ENCODE results near the gene GDF15.

The GDF15 gene

GRCh38 chr19:18388960-18389725, 3.2 kb downstream of the GDF15 start:
- no peak overlapping the region for H3K9ac ChIP-seq (ENCODE audit: low read length)
- peak overlapping the region; percentile 35 for H3K4me2 ChIP-seq (ENCODE audit: low read depth, low read length, poor library complexity, severe bottlenecking)
- H4K20me1 ChIP-seq (ENCODE audit: low read depth, low read length), result no peaks in the 10 kb centered on the region
- no peaks in the 10 kb centered on the region for H3K9me3 ChIP-seq (ENCODE audit: insufficient read depth, low read length)
- H3K27me3 ChIP-seq (ENCODE audit: low read length), result no peaks in the 10 kb centered on the region
- H3K36me3 ChIP-seq (ENCODE audit: low read length), result no peaks in the 10 kb centered on the region
- H3K27ac ChIP-seq (ENCODE audit: low read depth, low read length), result no peak overlapping the region
- no peaks in the 10 kb centered on the region for H3K9me2 ChIP-seq (replicated peaks; ENCODE audit: insufficient read depth, low read length)
- no peak overlapping the region for H3K4me3 ChIP-seq (ENCODE audit: insufficient read depth, low read length, poor library complexity, severe bottlenecking)
- no peaks in the 10 kb centered on the region for H3F3A ChIP-seq (ENCODE audit: insufficient read depth)
- no peaks in the 10 kb centered on the region for H3K79me2 ChIP-seq (ENCODE audit: insufficient read depth, low read length)
- no peak overlapping the region for H2AFZ ChIP-seq (ENCODE audit: low read depth, low read length, severe bottlenecking)
- TF ChIP-seq EZH2phosphoT487 (conservative IDR thresholded peaks at IDR 0.05; ENCODE audit: low read length) (no peak), CTCF (IDR thresholded peaks at IDR 0.05; ENCODE audit: insufficient read depth, low read length, poor library complexity, severe bottlenecking) (no peak)

GRCh38 chr19:18389726-18390064, 3.7 kb downstream of the GDF15 start:
- Histone ChIP-seq H3K4me2 (ENCODE audit: low read depth, low read length, poor library complexity, severe bottlenecking) (no peak overlapping the region), H3K4me3 (ENCODE audit: insufficient read depth, low read length, poor library complexity, severe bottlenecking) (no peak overlapping the region), H3K79me2 (ENCODE audit: insufficient read depth, low read length) (no peaks in the 10 kb centered on the region), H3K9me3 (ENCODE audit: insufficient read depth, low read length) (no peaks in the 10 kb centered on the region), H3K9me2 (replicated peaks; ENCODE audit: insufficient read depth, low read length) (no peaks in the 10 kb centered on the region), H2AFZ (ENCODE audit: low read depth, low read length, severe bottlenecking) (no peak overlapping the region), H4K20me1 (ENCODE audit: low read depth, low read length) (no peaks in the 10 kb centered on the region), H3K36me3 (ENCODE audit: low read length) (no peaks in the 10 kb centered on the region), H3K27ac (ENCODE audit: low read depth, low read length) (no peak overlapping the region), H3K27me3 (ENCODE audit: low read length) (no peaks in the 10 kb centered on the region), H3F3A (ENCODE audit: insufficient read depth) (no peaks in the 10 kb centered on the region), H3K9ac (ENCODE audit: low read length) (no peak overlapping the region)
- TF ChIP-seq EZH2phosphoT487 (conservative IDR thresholded peaks at IDR 0.05; ENCODE audit: low read length), result no peak
- no peak for TF ChIP-seq CTCF (IDR thresholded peaks at IDR 0.05; ENCODE audit: insufficient read depth, low read length, poor library complexity, severe bottlenecking)

- Histone ChIP-seq H3K79me2 (ENCODE audit: insufficient read depth, low read length) (no peaks in the 10 kb centered on the region), H3K36me3 (ENCODE audit: low read length) (no peaks in the 10 kb centered on the region), H2AFZ (ENCODE audit: low read depth, low read length, severe bottlenecking) (no peak overlapping the region), H3K9me3 (ENCODE audit: insufficient read depth, low read length) (no peaks in the 10 kb centered on the region), H3K27me3 (ENCODE audit: low read length) (no peaks in the 10 kb centered on the region), H3K4me3 (ENCODE audit: insufficient read depth, low read length, poor library complexity, severe bottlenecking) (no peak overlapping the region), H3F3A (ENCODE audit: insufficient read depth) (no peaks in the 10 kb centered on the region), H4K20me1 (ENCODE audit: low read depth, low read length) (no peaks in the 10 kb centered on the region), H3K9ac (ENCODE audit: low read length) (no peak overlapping the region), H3K4me2 (ENCODE audit: low read depth, low read length, poor library complexity, severe bottlenecking) (no peak overlapping the region), H3K27ac (ENCODE audit: low read depth, low read length) (no peak overlapping the region), H3K9me2 (replicated peaks; ENCODE audit: insufficient read depth, low read length) (no peaks in the 10 kb centered on the region)
- TF ChIP-seq CTCF (IDR thresholded peaks at IDR 0.05; ENCODE audit: insufficient read depth, low read length, poor library complexity, severe bottlenecking) (no peak), EZH2phosphoT487 (conservative IDR thresholded peaks at IDR 0.05; ENCODE audit: low read length) (no peak)
Observed at GRCh38 chr19:18390065-18390907, 4.3 kb downstream of the GDF15 start.
